ENCODE results near the gene UNC79.

Gene UNC79

GRCh38 chr14:93729993-93730392, 299.3 kb downstream of the UNC79 start:
- H3K9me3 ChIP-seq (ENCODE audit: control insufficient read depth in 1 of 2, low read length in 2 of 2) = no peaks in the 10 kb centered on the region
- no peak overlapping the region for H3K27ac ChIP-seq (ENCODE audit: low read length)
- no peaks in the 10 kb centered on the region for H3K27me3 ChIP-seq (ENCODE audit: low read depth, low read length)
- peaks cover 0 to 9% of the 10 kb centered on the region in 2 donors for H3K4me1 ChIP-seq (ENCODE audit: control insufficient read depth in 1 of 2, insufficient read depth in 2 of 2, low read length in 2 of 2)
- H3K4me3 ChIP-seq (ENCODE audit: low read depth in 1 of 2, low read length in 2 of 2) = no peak overlapping the region
- H3K36me3 ChIP-seq (ENCODE audit: control insufficient read depth in 1 of 2, insufficient read depth in 2 of 2, low read length in 2 of 2) = peaks cover 0 to 15% of the 10 kb centered on the region in 2 donors

GRCh38 chr14:93731753-93732152, 301.0 kb downstream of the UNC79 start:
- no peaks in the 10 kb centered on the region for H3K27me3 ChIP-seq (ENCODE audit: low read depth, low read length)
- peaks cover 0 to 8% of the 10 kb centered on the region in 2 donors for H3K4me1 ChIP-seq (ENCODE audit: control insufficient read depth in 1 of 2, insufficient read depth in 2 of 2, low read length in 2 of 2)
- no peaks in the 10 kb centered on the region for H3K9me3 ChIP-seq (ENCODE audit: control insufficient read depth in 1 of 2, low read length in 2 of 2)
- H3K36me3 ChIP-seq (ENCODE audit: control insufficient read depth in 1 of 2, insufficient read depth in 2 of 2, low read length in 2 of 2) = peaks cover 0 to 26% of the 10 kb centered on the region in 2 donors
- H3K4me3 ChIP-seq (ENCODE audit: low read depth in 1 of 2, low read length in 2 of 2) = no peak overlapping the region
- H3K27ac ChIP-seq (ENCODE audit: low read length) = no peak overlapping the region

GRCh38 chr14:93732524-93732923, 301.8 kb downstream of the UNC79 start:
- Histone ChIP-seq H3K27ac (ENCODE audit: low read length) (no peak overlapping the region), H3K36me3 (ENCODE audit: control insufficient read depth in 1 of 2, insufficient read depth in 2 of 2, low read length in 2 of 2) (peaks cover 0 to 26% of the 10 kb centered on the region in 2 donors), H3K4me3 (ENCODE audit: low read depth in 1 of 2, low read length in 2 of 2) (no peak overlapping the region), H3K4me1 (ENCODE audit: control insufficient read depth in 1 of 2, insufficient read depth in 2 of 2, low read length in 2 of 2) (peaks cover 0 to 10% of the 10 kb centered on the region in 2 donors), H3K27me3 (ENCODE audit: low read depth, low read length) (no peaks in the 10 kb centered on the region), H3K9me3 (ENCODE audit: control insufficient read depth in 1 of 2, low read length in 2 of 2) (no peaks in the 10 kb centered on the region)

DNA sequence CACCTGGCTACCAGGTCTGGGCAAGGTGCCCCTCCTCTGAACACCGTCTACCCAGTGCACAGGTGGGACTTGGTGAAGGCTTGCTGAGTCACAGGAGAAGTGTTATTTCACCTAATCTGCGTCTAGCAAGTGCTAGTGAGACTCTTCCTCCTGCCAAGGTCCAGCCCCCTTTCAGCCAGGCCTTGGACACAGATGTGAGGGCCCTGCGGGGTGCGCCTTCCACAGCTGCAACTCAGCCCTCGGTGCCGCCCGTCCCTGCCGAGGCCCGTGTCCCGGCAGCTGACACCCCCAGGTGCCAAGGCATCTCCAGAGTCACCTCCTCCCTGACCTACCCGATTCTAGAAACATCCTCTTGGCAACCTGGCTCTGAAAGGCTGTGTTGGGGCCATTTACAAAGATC, 302.5 kb downstream of the UNC79 start:
- no peak overlapping the region for H3K4me3 ChIP-seq (ENCODE audit: low read depth in 1 of 2, low read length in 2 of 2)

DNA sequence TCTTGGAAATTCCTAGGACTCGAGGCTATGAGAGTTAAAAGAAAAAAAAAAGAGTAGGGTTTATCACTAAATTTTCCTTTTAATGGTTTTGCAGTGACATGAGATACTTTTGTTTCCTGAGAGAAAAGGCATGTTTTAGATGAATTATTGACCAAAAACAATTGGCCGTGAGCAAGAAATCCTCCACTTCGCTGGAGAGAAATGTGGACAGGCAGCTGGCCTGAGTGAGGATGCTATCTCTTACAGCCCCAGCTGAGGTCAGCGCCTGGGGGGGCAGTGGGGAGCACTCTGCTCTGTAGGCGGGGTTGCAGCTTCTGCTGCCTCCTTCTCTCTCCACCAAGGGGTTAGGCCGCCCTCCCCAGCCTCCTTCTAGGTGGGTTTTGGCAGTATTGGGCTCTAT, 302.9 kb downstream of the UNC79 start:
- no peak overlapping the region for H3K27ac ChIP-seq (ENCODE audit: low read length)
- H3K4me1 ChIP-seq (ENCODE audit: control insufficient read depth in 1 of 2, insufficient read depth in 2 of 2, low read length in 2 of 2) = peaks cover 0 to 14% of the 10 kb centered on the region in 2 donors

More for the DNA sequence above, 302.5 kb downstream of the UNC79 start:
- H3K27ac ChIP-seq (ENCODE audit: low read length) = no peak overlapping the region
- no peaks in the 10 kb centered on the region for H3K9me3 ChIP-seq (ENCODE audit: control insufficient read depth in 1 of 2, low read length in 2 of 2)
- no peaks in the 10 kb centered on the region for H3K27me3 ChIP-seq (ENCODE audit: low read depth, low read length)
- peaks cover 0 to 14% of the 10 kb centered on the region in 2 donors for H3K4me1 ChIP-seq (ENCODE audit: control insufficient read depth in 1 of 2, insufficient read depth in 2 of 2, low read length in 2 of 2)
- H3K36me3 ChIP-seq (ENCODE audit: control insufficient read depth in 1 of 2, insufficient read depth in 2 of 2, low read length in 2 of 2) = peaks cover 0 to 26% of the 10 kb centered on the region in 2 donors

GRCh38 chr14:93734086-93734822, 303.5 kb downstream of the UNC79 start:
- Histone ChIP-seq H3K4me1 (ENCODE audit: control insufficient read depth in 1 of 2, insufficient read depth in 2 of 2, low read length in 2 of 2) (peaks cover 0 to 14% of the 10 kb centered on the region in 2 donors), H3K27ac (ENCODE audit: low read length) (no peak overlapping the region), H3K36me3 (ENCODE audit: control insufficient read depth in 1 of 2, insufficient read depth in 2 of 2, low read length in 2 of 2) (peaks cover 0 to 19% of the 10 kb centered on the region in 2 donors), H3K9me3 (ENCODE audit: control insufficient read depth in 1 of 2, low read length in 2 of 2) (no peaks in the 10 kb centered on the region), H3K27me3 (ENCODE audit: low read depth, low read length) (no peaks in the 10 kb centered on the region), H3K4me3 (ENCODE audit: low read depth in 1 of 2, low read length in 2 of 2) (no peak overlapping the region)

More for the DNA sequence above, 302.9 kb downstream of the UNC79 start:
- H3K9me3 ChIP-seq (ENCODE audit: control insufficient read depth in 1 of 2, low read length in 2 of 2) = no peaks in the 10 kb centered on the region
- no peak overlapping the region for H3K4me3 ChIP-seq (ENCODE audit: low read depth in 1 of 2, low read length in 2 of 2)
- H3K27me3 ChIP-seq (ENCODE audit: low read depth, low read length) = no peaks in the 10 kb centered on the region
- peaks cover 0 to 25% of the 10 kb centered on the region in 2 donors for H3K36me3 ChIP-seq (ENCODE audit: control insufficient read depth in 1 of 2, insufficient read depth in 2 of 2, low read length in 2 of 2)

GRCh38 chr14:93735206-93735605, 304.5 kb downstream of the UNC79 start:
- H3K9me3 ChIP-seq (ENCODE audit: control insufficient read depth in 1 of 2, low read length in 2 of 2) = no peaks in the 10 kb centered on the region
- no peaks in the 10 kb centered on the region for H3K27me3 ChIP-seq (ENCODE audit: low read depth, low read length)
- no peak overlapping the region for H3K27ac ChIP-seq (ENCODE audit: low read length)
- H3K4me1 ChIP-seq (ENCODE audit: control insufficient read depth in 1 of 2, insufficient read depth in 2 of 2, low read length in 2 of 2) = peaks cover 0 to 14% of the 10 kb centered on the region in 2 donors
- peaks cover 0 to 19% of the 10 kb centered on the region in 2 donors for H3K36me3 ChIP-seq (ENCODE audit: control insufficient read depth in 1 of 2, insufficient read depth in 2 of 2, low read length in 2 of 2)
- H3K4me3 ChIP-seq (ENCODE audit: low read depth in 1 of 2, low read length in 2 of 2) = no peak overlapping the region

DNA sequence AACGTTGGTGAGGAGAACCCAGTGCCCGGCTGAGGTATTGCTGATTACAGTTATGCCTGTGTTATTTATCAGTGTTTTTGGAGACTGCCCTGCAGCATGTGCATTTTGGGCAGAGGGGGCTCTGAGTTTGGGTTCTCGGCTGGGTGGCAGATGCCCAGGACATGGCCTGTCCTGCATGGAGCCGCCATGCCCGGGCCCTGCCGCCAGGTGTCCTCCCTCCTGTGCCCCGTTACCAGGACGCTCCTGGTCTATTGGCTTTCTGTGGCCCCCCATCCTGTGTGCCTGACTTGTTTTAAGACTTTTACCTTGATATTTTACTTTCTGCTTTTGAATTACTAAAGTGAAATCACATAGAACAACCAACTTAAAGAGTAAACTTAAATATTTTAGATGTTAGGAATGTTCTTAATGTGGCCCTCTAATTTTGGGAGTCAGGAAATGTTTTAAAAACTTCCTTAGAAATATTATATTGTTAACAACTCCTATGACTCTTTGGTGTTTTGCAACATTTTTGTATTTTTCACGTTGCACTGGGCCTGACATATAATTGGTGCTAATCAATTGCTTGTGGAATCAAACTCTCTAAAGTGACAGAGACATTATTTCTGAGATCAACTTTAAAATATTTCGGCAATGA, 305.8 kb downstream of the UNC79 start:
- Histone ChIP-seq H3K4me3 (ENCODE audit: low read depth in 1 of 2, low read length in 2 of 2) (no peak overlapping the region), H3K27ac (ENCODE audit: low read length) (no peak overlapping the region), H3K4me1 (ENCODE audit: control insufficient read depth in 1 of 2, insufficient read depth in 2 of 2, low read length in 2 of 2) (peaks cover 0 to 20% of the 10 kb centered on the region in 2 donors), H3K27me3 (ENCODE audit: low read depth, low read length) (no peaks in the 10 kb centered on the region), H3K36me3 (ENCODE audit: control insufficient read depth in 1 of 2, insufficient read depth in 2 of 2, low read length in 2 of 2) (peaks cover 0 to 19% of the 10 kb centered on the region in 2 donors), H3K9me3 (ENCODE audit: control insufficient read depth in 1 of 2, low read length in 2 of 2) (no peaks in the 10 kb centered on the region)

DNA sequence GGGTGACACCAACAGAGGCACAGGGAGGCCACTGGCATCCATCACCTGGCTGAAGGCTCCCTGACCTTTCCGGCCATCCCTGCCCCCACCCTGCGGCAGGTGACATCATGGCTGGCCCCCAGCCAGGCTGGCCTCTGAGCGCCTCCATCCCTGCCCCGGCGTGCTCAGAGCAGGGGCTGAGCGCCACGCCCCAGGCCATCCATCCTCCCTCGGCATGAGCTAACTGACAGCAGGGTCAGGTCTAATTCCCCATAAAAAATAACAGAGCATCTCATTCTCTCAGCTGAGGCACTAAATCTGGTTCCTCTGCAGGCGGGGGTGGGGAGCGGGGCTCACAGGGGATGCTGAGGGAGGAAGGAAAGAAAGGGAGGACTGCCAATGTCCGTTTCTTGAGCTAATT, 306.9 kb downstream of the UNC79 start:
- no peaks in the 10 kb centered on the region for H3K9me3 ChIP-seq (ENCODE audit: control insufficient read depth in 1 of 2, low read length in 2 of 2)
- no peaks in the 10 kb centered on the region for H3K27me3 ChIP-seq (ENCODE audit: low read depth, low read length)
- peaks cover 0 to 19% of the 10 kb centered on the region in 2 donors for H3K36me3 ChIP-seq (ENCODE audit: control insufficient read depth in 1 of 2, insufficient read depth in 2 of 2, low read length in 2 of 2)
- H3K27ac ChIP-seq (ENCODE audit: low read length) = no peak overlapping the region
- no peak overlapping the region for H3K4me3 ChIP-seq (ENCODE audit: low read depth in 1 of 2, low read length in 2 of 2)
- peaks cover 0 to 29% of the 10 kb centered on the region in 2 donors for H3K4me1 ChIP-seq (ENCODE audit: control insufficient read depth in 1 of 2, insufficient read depth in 2 of 2, low read length in 2 of 2)

GRCh38 chr14:93741556-93742230, 311.0 kb downstream of the UNC79 start:
- no peaks in the 10 kb centered on the region for H3K36me3 ChIP-seq (ENCODE audit: control insufficient read depth in 1 of 2, insufficient read depth in 2 of 2, low read length in 2 of 2)
- no peak overlapping the region for H3K27ac ChIP-seq (ENCODE audit: low read length)
- no peak overlapping the region for H3K4me3 ChIP-seq (ENCODE audit: low read depth in 1 of 2, low read length in 2 of 2)
- peaks cover 4 to 55% of the 10 kb centered on the region in 2 donors for H3K4me1 ChIP-seq (ENCODE audit: control insufficient read depth in 1 of 2, insufficient read depth in 2 of 2, low read length in 2 of 2)
- no peaks in the 10 kb centered on the region for H3K27me3 ChIP-seq (ENCODE audit: low read depth, low read length)
- no peaks in the 10 kb centered on the region for H3K9me3 ChIP-seq (ENCODE audit: control insufficient read depth in 1 of 2, low read length in 2 of 2)

DNA sequence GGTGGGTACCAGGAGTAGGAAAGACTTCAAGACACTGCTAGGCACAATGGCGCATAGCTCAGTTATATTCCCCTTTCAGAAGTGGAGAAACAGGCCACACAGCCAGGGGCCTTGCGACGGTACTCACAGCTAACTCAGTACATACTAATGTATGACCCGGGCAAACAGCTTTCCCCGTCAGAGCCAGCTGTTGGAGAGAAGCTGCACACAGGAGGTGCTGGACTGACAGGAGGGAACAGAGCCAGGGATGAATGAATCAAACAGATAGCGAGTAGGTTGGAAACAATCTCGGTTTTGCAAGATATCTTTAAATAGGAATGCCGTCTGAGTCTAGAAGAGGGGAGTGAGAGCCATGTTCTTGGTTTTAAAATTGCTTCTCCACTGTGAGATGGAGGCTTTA, 312.0 kb downstream of the UNC79 start:
- Histone ChIP-seq H3K27me3 (ENCODE audit: low read depth, low read length) (no peaks in the 10 kb centered on the region), H3K4me3 (ENCODE audit: low read depth in 1 of 2, low read length in 2 of 2) (no peak overlapping the region), H3K27ac (ENCODE audit: low read length) (peak overlapping the region; percentile 27), H3K4me1 (ENCODE audit: control insufficient read depth in 1 of 2, insufficient read depth in 2 of 2, low read length in 2 of 2) (peaks cover 4 to 61% of the 10 kb centered on the region in 2 donors), H3K9me3 (ENCODE audit: control insufficient read depth in 1 of 2, low read length in 2 of 2) (no peaks in the 10 kb centered on the region), H3K36me3 (ENCODE audit: control insufficient read depth in 1 of 2, insufficient read depth in 2 of 2, low read length in 2 of 2) (no peaks in the 10 kb centered on the region)

All from muscle layer of duodenum (tissue), 2 donors.